WTC11 (cell line): ENCODE data around the gene TEX14. TPM values are rescaled to one million over a fixed set of nuclear protein-coding genes. Genes with fewer than 3 reads are reported as not detected.

Experiments
- ATAC-seq: fragments of 200-7000 bp; cut with Tn5 transposase; 2 replicates; pipeline ENCODE4 v1.10.0; 2021; ENCODE audit warnings: mild to moderate bottlenecking, moderate library complexity
- CTCF ChIA-PET: fragments of 300-600 bp; sonication (Branson Sonifier 250); formaldehyde crosslinking; loops from one replicate; lab custom pipeline; 2021; ENCODE audit warnings: antibody characterized with exemption; lab: Charles Lee
- POLR2A ChIA-PET: fragments of 350-600 bp; sonication (Branson Sonifier 250); formaldehyde crosslinking; loops from one replicate; lab custom pipeline; 2021; ENCODE audit warnings: antibody characterized with exemption; lab: Charles Lee
- DNase-seq: peaks from one replicate; pipeline ENCODE4 v3.0.0; 2021; ENCODE audit warnings: low spot score
- H3K27ac Mint-ChIP-seq: 2 replicates; pipeline ENCODE4 v1.8.0; 2021; ENCODE audit warnings: mixed read lengths
- H3K27me3 Mint-ChIP-seq: 2 replicates; pipeline ENCODE4 v1.8.0; 2021; ENCODE audit warnings: low read depth, mild to moderate bottlenecking, moderate library complexity, mixed read lengths
- H3K36me3 Mint-ChIP-seq: 2 replicates; pipeline ENCODE4 v1.8.0; 2021; ENCODE audit warnings: mixed read lengths
- H3K4me1 Mint-ChIP-seq: 2 replicates; pipeline ENCODE4 v1.8.0; 2022; ENCODE audit warnings: mixed read lengths
- H3K4me3 Mint-ChIP-seq: 2 replicates; pipeline ENCODE4 v1.8.0; 2021; ENCODE audit warnings: mild to moderate bottlenecking, moderate library complexity, mixed read lengths
- H3K9me3 Mint-ChIP-seq: 2 replicates; pipeline ENCODE4 v1.8.0; 2021; ENCODE audit warnings: mixed read lengths
- AFF4 ChIP-seq: sonication (generic); formaldehyde crosslinking; IDR thresholded peaks from 2 replicates; pipeline ENCODE4 v1.8.1; 2023; ENCODE audit warnings: mild to moderate bottlenecking, missing genetic modification reagents, borderline replicate concordance
- AR ChIP-seq: fragments of 250-450 bp; sonication (Bioruptor Pico); IDR thresholded peaks from 2 replicates; pipeline ENCODE4 v1.9.0; 2021; ENCODE audit warnings: mild to moderate bottlenecking
- ATF6 ChIP-seq: sonication (generic); formaldehyde crosslinking; IDR thresholded peaks from 2 replicates; pipeline ENCODE4 v1.8.1; 2023; ENCODE audit warnings: mild to moderate bottlenecking, missing genetic modification reagents
- OVOL2 ChIP-seq: fragments of 250-450 bp; sonication (Bioruptor Pico); IDR thresholded peaks from 2 replicates; pipeline ENCODE4 v1.9.0; 2021; ENCODE audit warnings: mild to moderate bottlenecking, borderline replicate concordance
- SMAD3 ChIP-seq: sonication (generic); formaldehyde crosslinking; IDR thresholded peaks from 2 replicates; pipeline ENCODE4 v1.8.0; 2022; ENCODE audit warnings: missing genetic modification reagents, mild to moderate bottlenecking, borderline replicate concordance
- TP53 ChIP-seq: sonication (generic); formaldehyde crosslinking; IDR thresholded peaks from 2 replicates; pipeline ENCODE4 v1.8.1; 2023; ENCODE audit warnings: mild to moderate bottlenecking, missing genetic modification reagents
- ZBTB21 ChIP-seq: sonication (generic); formaldehyde crosslinking; IDR thresholded peaks from 2 replicates; pipeline ENCODE4 v1.8.1; 2023; ENCODE audit warnings: mild to moderate bottlenecking, missing genetic modification reagents, borderline replicate concordance
- ZMAT4 ChIP-seq: fragments of 250-450 bp; sonication (Bioruptor Pico); IDR thresholded peaks from 2 replicates; pipeline ENCODE4 v1.9.0; 2021; ENCODE audit warnings: mild to moderate bottlenecking
- ZNF317 ChIP-seq: sonication (generic); formaldehyde crosslinking; IDR thresholded peaks from 2 replicates; pipeline ENCODE4 v1.8.1; 2023; ENCODE audit warnings: low read depth, mild to moderate bottlenecking, moderate library complexity, missing genetic modification reagents, borderline replicate concordance
- ZNF396 ChIP-seq: fragments of 250-450 bp; sonication (Bioruptor Pico); IDR thresholded peaks from 2 replicates; pipeline ENCODE4 v1.8.0; 2021; ENCODE audit warnings: mild to moderate bottlenecking, moderate library complexity, borderline replicate concordance
- ZSCAN18 ChIP-seq: fragments of 250-450 bp; sonication (Bioruptor Pico); IDR thresholded peaks from 2 replicates; pipeline ENCODE4 v2.1.2; 2022; ENCODE audit warnings: mild to moderate bottlenecking, moderate library complexity
- total RNA-seq: library from RNA; stranded (reverse); gene quantifications from 3 replicates; pipeline ENCODE4 v1.2.3, GENCODE V29; 2021

Gene TEX14
- total RNA-seq, 1 experiment from 2014 or later: 1.4 TPM

- TF ChIP-seq OVOL2 (no peak), ATF6 (CRISPR knock-in tag) (no peak), AR (CRISPR knock-in tag) (no peak), ZNF396 (CRISPR knock-in tag) (no peak), ZNF317 (CRISPR knock-in tag) (no peak)
Observed at GRCh38 chr17:58734811-58735210, 43.0 kb upstream of the TEX14 start (continued).

GRCh38 chr17:58734040-58734439 is 42.2 kb upstream of the TEX14 start:
- ChIA-PET CTCF (no interaction called here), POLR2A (no interaction called here)
- Mint-ChIP-seq H3K4me3 (no peak overlapping the region), H3K36me3 (no peaks in the 10 kb centered on the region), H3K9me3 (no peaks in the 10 kb centered on the region), H3K27ac (no peak overlapping the region), H3K27me3 (no peaks in the 10 kb centered on the region), H3K4me1 (no peaks in the 10 kb centered on the region)
- ATAC-seq: no peak
- DNase-seq: no peak
- no peak for TF ChIP-seq TP53
- no peak for TF ChIP-seq SMAD3 (CRISPR knock-in tag)

GRCh38 chr17:58730937-58731336 is 39.1 kb upstream of the TEX14 start:
- Mint-ChIP-seq H3K4me3 (no peak overlapping the region), H3K27me3 (no peaks in the 10 kb centered on the region), H3K36me3 (no peaks in the 10 kb centered on the region), H3K27ac (no peak overlapping the region), H3K4me1 (no peaks in the 10 kb centered on the region), H3K9me3 (no peaks in the 10 kb centered on the region)
- no peak for ATAC-seq
- TF ChIP-seq ZBTB21 (CRISPR knock-in tag): no peak
- TF ChIP-seq AFF4: no peak
- no peak for TF ChIP-seq ZSCAN18 (CRISPR knock-in tag)
- TF ChIP-seq ZMAT4 (CRISPR knock-in tag): no peak
- no peak for DNase-seq
- ChIA-PET POLR2A (no interaction called here), CTCF (interaction anchor here (1.4 kb wide), 1 partner anchor 20 kb away, joined by 5 read pairs; no protein-coding TSS in a partner anchor)
